MV-4-11 (cell line): ENCODE results near the gene CIAO2B.
A peak's percentile ranks its signal among the peaks of the same experiment; 100 is the strongest.
"Not testable (repeated sequence)": the region's sequence is repeated elsewhere in the genome, so short reads cannot be mapped to it uniquely, and the experiment has no call there.

Source experiments
- DNase-seq: peaks from one replicate; lab custom pipeline; 2025; lab: John Stamatoyannopoulos, UW

Gene CIAO2B

GRCh38 chr16:66936889-66937554 lies 2.8 kb upstream of the CIAO2B start:
- DNase-seq = no peak

DNA sequence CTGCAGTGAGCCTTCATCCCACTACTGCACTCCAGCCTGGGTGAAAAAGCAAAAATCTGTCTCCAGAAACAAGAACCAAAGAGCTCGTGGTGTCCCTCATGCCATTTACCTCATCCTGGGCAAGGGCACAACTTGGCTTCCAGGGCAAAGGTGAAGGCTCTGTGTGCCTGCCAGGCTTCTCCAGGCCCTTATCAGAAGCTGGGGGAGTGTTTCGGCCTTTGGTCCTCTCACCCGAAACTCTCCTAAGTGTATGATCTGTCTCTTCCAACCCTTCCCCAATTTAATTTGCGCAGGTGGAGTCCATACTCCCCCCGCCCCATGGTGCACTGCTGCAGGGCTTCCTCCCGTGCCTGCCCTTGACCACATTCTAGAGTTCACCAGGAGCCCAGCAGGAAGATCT lies 2.3 kb upstream of the CIAO2B start:
- no peak for DNase-seq

- DNase-seq = no peak
These were observed 1.3 kb upstream of the CIAO2B start, which contains the start of gene CES2 for GRCh38 chr16:66935314-66936011. TSS of gene CES2 (plus strand) at chr16:66935516. CDS start at chr16:66935636, 120 bp downstream.

GRCh38 chr16:66934839-66935313 lies 674 bp upstream of the CIAO2B start:
- not testable (repeated sequence) for DNase-seq

GRCh38 chr16:66933776-66934137 lies 445 bp downstream of the CIAO2B start:
- DNase-seq = no peak

GRCh38 chr16:66932076-66932475 lies 2.1 kb downstream of the CIAO2B start:
- no peak for DNase-seq

GRCh38 chr16:66931665-66932064 lies 2.5 kb downstream of the CIAO2B start:
- DNase-seq = no peak

DNA sequence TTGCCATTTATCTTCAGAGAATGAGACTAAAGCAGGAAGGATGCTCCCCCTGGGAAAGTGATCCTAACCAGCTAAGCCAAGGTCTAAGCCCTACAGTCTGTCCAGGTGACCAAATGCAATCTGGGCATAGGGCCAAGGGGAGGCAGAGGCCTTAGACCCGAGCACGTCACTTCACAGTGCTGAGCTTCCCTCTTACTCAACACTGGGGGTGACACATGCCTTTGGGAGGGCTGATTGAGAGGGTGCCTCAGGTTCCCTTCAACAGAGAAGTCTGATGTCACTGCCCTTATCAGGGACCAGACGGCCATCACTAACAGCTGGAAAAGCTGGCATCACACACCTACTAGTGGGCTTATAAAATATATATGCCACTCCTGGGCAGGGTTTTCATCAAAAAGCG lies 4.0 kb downstream of the CIAO2B start:
- DNase-seq = peak; percentile 35

GRCh38 chr16:66928702-66929388 lies 5.4 kb downstream of the CIAO2B start:
- peak; percentile 24 for DNase-seq

GRCh38 chr16:66927918-66928649 lies 6.1 kb downstream of the CIAO2B start:
- DNase-seq = peak; percentile 24

GRCh38 chr16:66926961-66927436 lies 7.2 kb downstream of the CIAO2B start:
- DNase-seq = peak; percentile 66

DNA sequence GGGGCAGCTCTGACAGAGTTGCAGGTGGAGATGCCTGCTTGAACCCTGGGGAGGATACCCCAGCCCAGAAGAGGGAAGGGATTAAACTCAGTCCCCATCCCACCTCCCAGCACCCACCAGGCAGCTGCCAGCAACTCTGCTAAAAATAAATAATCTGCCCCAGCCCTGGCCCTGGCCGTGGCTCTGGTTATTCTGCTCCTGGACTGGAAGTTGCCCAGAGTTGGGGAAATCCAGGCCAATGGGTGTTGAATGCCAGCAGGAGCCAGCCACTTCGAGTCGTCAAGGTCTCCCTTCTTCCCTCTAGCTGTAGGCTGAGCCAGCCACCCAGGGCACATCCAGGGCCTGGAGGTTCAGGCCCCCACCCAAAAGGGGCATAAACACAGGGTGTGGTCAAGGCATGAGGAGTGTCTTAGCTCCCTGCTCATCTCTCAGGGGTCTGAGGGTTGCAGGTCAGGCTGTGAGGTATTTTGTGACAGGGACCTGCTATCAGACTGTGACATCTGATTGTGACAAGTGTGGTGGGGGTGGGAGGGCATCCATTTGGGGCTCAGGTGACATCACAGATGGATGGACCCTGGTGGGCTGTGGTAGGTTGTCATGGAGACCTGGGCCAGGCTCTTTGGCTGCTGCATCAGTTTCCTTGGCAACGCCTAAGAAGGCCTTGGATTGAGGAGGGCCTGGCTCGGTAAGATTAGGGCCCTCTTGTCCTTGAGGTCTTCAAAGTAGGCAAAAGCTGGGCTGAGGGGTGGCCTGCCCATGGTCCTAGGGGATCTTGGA lies 7.8 kb downstream of the CIAO2B start:
- DNase-seq = no peak

DNA sequence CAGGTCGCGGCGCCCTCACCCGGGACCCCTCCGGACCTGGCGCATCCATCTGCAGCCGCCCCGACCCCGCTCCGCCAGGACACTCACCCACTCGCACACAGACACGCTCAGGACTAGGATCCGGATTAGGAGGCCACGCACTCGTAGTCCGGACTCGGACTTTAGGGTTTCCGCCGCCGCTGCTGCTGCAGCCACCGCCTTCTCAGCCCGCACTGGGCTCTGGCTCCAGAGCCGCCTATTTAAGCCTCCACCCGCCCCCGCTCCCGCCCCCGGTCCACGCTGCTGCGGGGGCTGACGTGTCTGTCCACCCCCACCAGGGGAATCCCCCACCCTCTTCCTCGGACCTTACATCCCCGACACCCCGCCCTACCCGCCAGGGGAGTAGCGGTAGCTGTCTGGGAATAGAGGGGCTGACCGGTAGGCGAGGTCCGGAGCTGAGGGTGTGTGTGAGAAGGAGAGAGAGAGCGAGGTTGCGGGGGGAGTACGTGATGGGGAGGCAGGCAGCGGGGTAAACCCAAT lies 8.8 kb downstream of the CIAO2B start, which contains the start of gene RRAD:
Gene RRAD (minus strand): TSS at position 214 of the 519 bp plus-strand sequence. CDS start 356 bp downstream, outside the sequence.
- DNase-seq = no peak

GRCh38 chr16:66924527-66925321 lies 9.5 kb downstream of the CIAO2B start:
- no peak for DNase-seq

- DNase-seq = no peak
These were observed 10.3 kb downstream of the CIAO2B start for GRCh38 chr16:66923866-66924265.

GRCh38 chr16:66923247-66923731 lies 10.9 kb downstream of the CIAO2B start:
- DNase-seq = no peak

GRCh38 chr16:66921729-66922450 lies 12.3 kb downstream of the CIAO2B start:
- no peak for DNase-seq

GRCh38 chr16:66920924-66921680 lies 13.1 kb downstream of the CIAO2B start:
- DNase-seq = no peak

GRCh38 chr16:66920299-66920590 lies 14.0 kb downstream of the CIAO2B start:
- DNase-seq = no peak
